HEK293 (cell line): ENCODE data around the gene LYST.
A peak's percentile ranks its signal among the peaks of the same experiment; 100 is the strongest.

Experiments used
- CTCF ChIA-PET: fragments of 350-600 bp; formaldehyde crosslinking; extraction: SDS; loops from one replicate; lab custom pipeline; 2021; ENCODE audit warnings: antibody characterized with exemption; lab: Yijun Ruan, JAX
- POLR2A ChIA-PET: fragments of 300-600 bp; formaldehyde crosslinking; extraction: SDS; loops from one replicate; lab custom pipeline; 2020; ENCODE audit warnings: antibody characterized with exemption, inconsistent platforms; lab: Yijun Ruan, JAX
- H3K27ac ChIP-seq: fragments of 200-500 bp; sonication (Bioruptor generic); 2 replicates; pipeline ENCODE4 v1.5.1; 2014; ENCODE audit warnings: low read depth, low read length, control low read depth, inconsistent platforms; ENCODE audit errors: extremely low read depth
- H3K36me3 ChIP-seq, 2 experiments: fragments of 200-500 bp in 1 of 2; sonication (Bioruptor generic) in 1 of 2; 1 replicate in 1 of 2; 2 replicates in 1 of 2; pipeline ENCODE4 v1.5.1; 2014 to 2017; ENCODE audit warnings: inconsistent platforms in 2 of 2, low read length in 2 of 2; ENCODE audit not compliant: control insufficient read depth in 2 of 2, insufficient read depth in 1 of 2
- H3K4me1 ChIP-seq: fragments of 200-500 bp; sonication (Bioruptor generic); 2 replicates; pipeline ENCODE4 v1.5.1; 2014; ENCODE audit warnings: mild to moderate bottlenecking, low read length, inconsistent platforms; ENCODE audit not compliant: control insufficient read depth, insufficient read depth
- H3K4me3 ChIP-seq: 2 replicates; pipeline ENCODE4 v1.5.1; 2011; ENCODE audit warnings: low read depth, mild to moderate bottlenecking, control low read depth, low read length, moderate library complexity
- H3K9me3 ChIP-seq: fragments of 200-500 bp; sonication (Bioruptor generic); 2 replicates; pipeline ENCODE4 v1.5.1; 2014; ENCODE audit warnings: low read depth, low read length, inconsistent platforms; ENCODE audit not compliant: control insufficient read depth, insufficient read depth
- GLI4 ChIP-seq: fragments of 450-650 bp; formaldehyde crosslinking; IDR thresholded peaks from 2 replicates; pipeline ENCODE4 v1.5.1; 2016; ENCODE audit warnings: missing biosample characterization, missing genetic modification characterization
- GLIS2 ChIP-seq: fragments of 450-650 bp; formaldehyde crosslinking; IDR thresholded peaks from 2 replicates; pipeline ENCODE4 v1.5.1; 2016; ENCODE audit warnings: missing biosample characterization, missing genetic modification characterization
- REST ChIP-seq: fragments of 450-650 bp; formaldehyde crosslinking; IDR thresholded peaks from 2 replicates; pipeline ENCODE4 v1.5.1; 2016; ENCODE audit warnings: missing biosample characterization, missing genetic modification characterization
- SETDB1 ChIP-seq: IDR thresholded peaks from one replicate; pipeline ENCODE4 v1.6.1; 2017; ENCODE audit warnings: mild to moderate bottlenecking, low read length, moderate library complexity, mixed read lengths; ENCODE audit not compliant: insufficient read length
- TRIM28 ChIP-seq: IDR thresholded peaks from 2 replicates; pipeline ENCODE4 v1.6.1; 2011; ENCODE audit warnings: low read length, control low read depth, borderline replicate concordance
- ZNF280D ChIP-seq: fragments of 450-650 bp; formaldehyde crosslinking; IDR thresholded peaks from 2 replicates; pipeline ENCODE4 v1.5.1; 2016; ENCODE audit warnings: missing biosample characterization, missing genetic modification characterization
- ZNF561 ChIP-seq: fragments of 450-650 bp; IDR thresholded peaks from 2 replicates; pipeline ENCODE4 v1.5.1; 2018; ENCODE audit warnings: missing biosample characterization, missing genetic modification characterization, borderline replicate concordance
- ZNF626 ChIP-seq: fragments of 450-650 bp; sonication (Bioruptor Pico); formaldehyde crosslinking; IDR thresholded peaks from 2 replicates; pipeline ENCODE4 v1.5.1; 2018; ENCODE audit warnings: missing biosample characterization, missing genetic modification characterization, inconsistent platforms
- ZNF660 ChIP-seq: fragments of 450-650 bp; IDR thresholded peaks from 2 replicates; pipeline ENCODE4 v1.5.1; 2018; ENCODE audit warnings: missing biosample characterization, mild to moderate bottlenecking, missing genetic modification characterization
- TF ChIP-seq, protein P1 (sequence below): fragments of 450-650 bp; formaldehyde crosslinking; IDR thresholded peaks from 2 replicates; pipeline ENCODE4 v1.5.1; 2016; ENCODE audit warnings: missing biosample characterization, missing genetic modification characterization, low read depth
- TF ChIP-seq, protein P2 (sequence below): fragments of 450-650 bp; formaldehyde crosslinking; IDR thresholded peaks from 2 replicates; pipeline ENCODE4 v1.5.1; 2016; ENCODE audit warnings: missing biosample characterization, missing genetic modification characterization

The LYST gene

GRCh38 chr1:235671992-235672391 lies 194.7 kb downstream of the LYST start (continued):
- TF ChIP-seq, protein P1, sequence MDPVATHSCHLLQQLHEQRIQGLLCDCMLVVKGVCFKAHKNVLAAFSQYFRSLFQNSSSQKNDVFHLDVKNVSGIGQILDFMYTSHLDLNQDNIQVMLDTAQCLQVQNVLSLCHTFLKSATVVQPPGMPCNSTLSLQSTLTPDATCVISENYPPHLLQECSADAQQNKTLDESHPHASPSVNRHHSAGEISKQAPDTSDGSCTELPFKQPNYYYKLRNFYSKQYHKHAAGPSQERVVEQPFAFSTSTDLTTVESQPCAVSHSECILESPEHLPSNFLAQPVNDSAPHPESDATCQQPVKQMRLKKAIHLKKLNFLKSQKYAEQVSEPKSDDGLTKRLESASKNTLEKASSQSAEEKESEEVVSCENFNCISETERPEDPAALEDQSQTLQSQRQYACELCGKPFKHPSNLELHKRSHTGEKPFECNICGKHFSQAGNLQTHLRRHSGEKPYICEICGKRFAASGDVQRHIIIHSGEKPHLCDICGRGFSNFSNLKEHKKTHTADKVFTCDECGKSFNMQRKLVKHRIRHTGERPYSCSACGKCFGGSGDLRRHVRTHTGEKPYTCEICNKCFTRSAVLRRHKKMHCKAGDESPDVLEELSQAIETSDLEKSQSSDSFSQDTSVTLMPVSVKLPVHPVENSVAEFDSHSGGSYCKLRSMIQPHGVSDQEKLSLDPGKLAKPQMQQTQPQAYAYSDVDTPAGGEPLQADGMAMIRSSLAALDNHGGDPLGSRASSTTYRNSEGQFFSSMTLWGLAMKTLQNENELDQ: no peak
- TF ChIP-seq REST (tag by site-specific recombination): no peak
- no peak for TF ChIP-seq GLI4

DNA sequence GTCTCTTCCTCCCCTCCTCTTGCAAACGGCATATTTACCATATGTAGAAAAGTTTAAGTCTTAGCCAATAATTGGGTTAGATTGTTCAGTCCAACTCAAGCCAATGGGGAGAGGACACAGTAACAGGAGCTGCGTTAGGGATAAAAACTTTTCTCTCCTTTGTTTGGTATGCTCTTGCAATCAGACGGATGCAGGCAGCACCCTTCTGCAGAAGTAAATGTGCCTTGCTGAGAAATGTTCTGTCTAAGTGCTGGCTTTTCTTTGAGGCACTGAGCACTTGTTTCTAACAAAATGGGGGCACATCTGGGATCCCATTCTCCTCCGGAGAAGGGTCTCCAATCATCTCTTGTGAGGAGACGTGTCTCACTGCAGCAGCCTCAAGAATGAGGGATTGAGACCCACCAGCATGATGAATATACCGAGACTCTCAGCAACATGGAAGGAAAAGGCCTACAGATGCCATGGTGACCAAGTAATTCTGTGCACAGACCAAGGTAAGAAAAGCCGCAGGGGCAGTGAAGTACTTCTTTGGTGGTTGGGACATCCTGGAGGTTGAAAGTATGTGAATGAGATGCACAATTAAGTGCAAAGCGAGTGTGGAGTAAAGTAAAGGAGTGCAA lies 196.4 kb downstream of the LYST start:
- TF ChIP-seq TRIM28: peak; percentile 100; the same call in 1 of the 2 replicates
- TF ChIP-seq ZNF280D (tag by site-specific recombination): peak; percentile 33; the same call in 1 of the 2 replicates
- peak; percentile 96 for TF ChIP-seq ZNF561 (tag by site-specific recombination)
- TF ChIP-seq ZNF626 (tag by site-specific recombination): peak; percentile 30; the same call in 1 of the 2 replicates
- TF ChIP-seq SETDB1: peak; percentile 100
- no peak for TF ChIP-seq GLIS2
- TF ChIP-seq, protein P2, sequence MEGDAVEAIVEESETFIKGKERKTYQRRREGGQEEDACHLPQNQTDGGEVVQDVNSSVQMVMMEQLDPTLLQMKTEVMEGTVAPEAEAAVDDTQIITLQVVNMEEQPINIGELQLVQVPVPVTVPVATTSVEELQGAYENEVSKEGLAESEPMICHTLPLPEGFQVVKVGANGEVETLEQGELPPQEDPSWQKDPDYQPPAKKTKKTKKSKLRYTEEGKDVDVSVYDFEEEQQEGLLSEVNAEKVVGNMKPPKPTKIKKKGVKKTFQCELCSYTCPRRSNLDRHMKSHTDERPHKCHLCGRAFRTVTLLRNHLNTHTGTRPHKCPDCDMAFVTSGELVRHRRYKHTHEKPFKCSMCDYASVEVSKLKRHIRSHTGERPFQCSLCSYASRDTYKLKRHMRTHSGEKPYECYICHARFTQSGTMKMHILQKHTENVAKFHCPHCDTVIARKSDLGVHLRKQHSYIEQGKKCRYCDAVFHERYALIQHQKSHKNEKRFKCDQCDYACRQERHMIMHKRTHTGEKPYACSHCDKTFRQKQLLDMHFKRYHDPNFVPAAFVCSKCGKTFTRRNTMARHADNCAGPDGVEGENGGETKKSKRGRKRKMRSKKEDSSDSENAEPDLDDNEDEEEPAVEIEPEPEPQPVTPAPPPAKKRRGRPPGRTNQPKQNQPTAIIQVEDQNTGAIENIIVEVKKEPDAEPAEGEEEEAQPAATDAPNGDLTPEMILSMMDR: no peak
- ChIA-PET CTCF (interaction anchor here (1.8 kb wide), 1 partner anchor 302 kb away, joined by 6 read pairs; no protein-coding TSS in a partner anchor), POLR2A (no interaction called here)
- Histone ChIP-seq H3K27ac (no peak overlapping the region), H3K4me1 (no peaks in the 10 kb centered on the region), H3K36me3 (peaks cover 0 to 9% of the 10 kb centered on the region in 2 experiments; a peak in 1 of 3 replicates), H3K9me3 (no peaks in the 10 kb centered on the region), H3K4me3 (no peak overlapping the region)

GRCh38 chr1:235669277-235669676 lies 197.4 kb downstream of the LYST start:
- ChIA-PET CTCF (interaction anchor here (0.6 kb wide), 1 partner anchor 330 kb away, joined by 3 read pairs; no protein-coding TSS in a partner anchor), POLR2A (interaction anchor here (0.6 kb wide), 1 partner anchor 299 kb away, joined by 5 read pairs; no protein-coding TSS in a partner anchor)
- TF ChIP-seq ZNF660 (tag by site-specific recombination): no peak
- no peaks in the 10 kb centered on the region for H3K9me3 ChIP-seq
- no peak overlapping the region for H3K4me3 ChIP-seq
- no peak overlapping the region for H3K27ac ChIP-seq
- H3K36me3 ChIP-seq: peaks cover 0 to 6% of the 10 kb centered on the region in 2 experiments; a peak in 1 of 3 replicates
- no peaks in the 10 kb centered on the region for H3K4me1 ChIP-seq
